Measurements from ENCODE around the gene RIT2.

RIT2 gene

DNA sequence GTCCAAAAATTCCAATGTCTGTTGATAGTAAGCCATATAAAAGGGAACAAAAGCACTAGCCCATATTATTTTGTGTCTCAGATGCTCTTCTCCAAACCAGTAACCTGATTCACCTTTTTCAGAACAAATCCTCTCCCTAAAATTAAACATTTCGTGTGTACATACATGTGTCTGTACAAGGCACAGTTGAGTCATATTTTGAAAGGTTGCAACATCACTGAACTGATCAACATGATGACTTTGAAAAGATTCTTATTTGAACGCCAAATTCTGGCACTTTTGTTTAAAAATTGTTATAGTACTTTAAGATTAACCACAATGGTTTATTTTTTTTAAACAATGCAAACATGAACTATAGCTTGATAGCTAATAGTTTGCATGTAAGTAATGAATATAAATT is 102.5 kb downstream of the RIT2 start:
- DNase-seq (ENCODE audit: low read depth), result no peak

GRCh38 chr18:43010611-43011010 is 104.9 kb downstream of the RIT2 start:
- no peak for DNase-seq (ENCODE audit: low read depth)

DNA sequence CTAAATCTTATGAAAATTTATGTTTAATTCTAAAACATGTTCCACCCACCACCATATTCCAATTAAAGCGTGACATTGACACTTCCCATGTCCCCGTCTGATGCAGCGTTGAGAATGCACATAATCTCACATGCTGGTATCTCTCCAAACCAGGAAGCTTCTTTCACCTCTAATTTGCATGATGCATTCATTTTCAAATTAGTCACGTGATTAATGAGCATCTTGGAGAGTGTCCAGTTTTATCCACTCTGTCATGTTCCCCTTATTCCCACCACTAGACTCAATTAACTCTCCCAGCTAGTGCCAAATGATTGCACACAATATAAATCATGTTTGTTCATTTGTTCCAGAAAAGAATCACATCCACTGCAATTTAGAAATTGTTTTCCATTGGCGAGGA is 105.8 kb downstream of the RIT2 start:
- DNase-seq (ENCODE audit: low read depth), result no peak

GRCh38 chr18:43007365-43007764 is 108.1 kb downstream of the RIT2 start:
- DNase-seq (ENCODE audit: low read depth), result no peak

DNA sequence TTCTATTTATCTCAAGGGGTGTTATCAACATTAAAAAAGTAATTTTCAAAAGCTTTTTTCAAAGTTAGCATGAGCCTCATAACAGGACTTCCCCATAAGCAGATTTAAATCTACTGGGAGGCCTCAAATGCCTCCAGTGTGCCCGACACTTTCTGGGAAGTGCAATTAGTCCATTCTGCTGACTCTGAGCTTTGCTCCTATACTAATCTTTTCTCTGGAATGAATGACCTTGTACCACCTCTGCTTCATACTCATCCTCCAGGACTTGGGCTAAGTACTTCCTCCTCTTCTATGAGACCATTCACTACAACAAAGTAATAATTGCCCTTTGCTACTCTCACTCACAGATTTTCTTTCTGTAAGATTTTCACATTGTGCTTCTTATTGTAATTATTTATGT is 111.1 kb downstream of the RIT2 start:
- no peak for DNase-seq (ENCODE audit: low read depth)

DNA sequence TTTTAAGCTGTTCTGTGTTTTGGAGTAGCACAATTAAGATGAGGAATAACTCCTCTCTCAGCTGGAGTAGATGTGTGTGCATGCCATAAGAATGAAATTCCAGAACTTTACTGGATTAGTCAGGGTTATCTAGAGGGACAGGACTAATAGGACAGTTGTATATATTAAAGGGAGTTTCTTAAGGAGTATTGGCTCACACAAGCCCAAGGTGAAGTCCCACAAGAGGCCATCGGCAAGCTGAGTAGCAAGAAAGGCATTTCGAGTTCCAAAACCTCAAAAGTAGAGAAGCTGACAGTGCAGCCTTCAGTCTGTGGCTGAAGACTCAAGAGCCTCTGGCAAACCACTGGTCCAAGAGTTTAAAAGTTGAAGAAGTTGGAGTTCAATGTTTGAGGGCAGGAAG is 113.7 kb downstream of the RIT2 start:
- no peak for DNase-seq (ENCODE audit: low read depth)

DNA sequence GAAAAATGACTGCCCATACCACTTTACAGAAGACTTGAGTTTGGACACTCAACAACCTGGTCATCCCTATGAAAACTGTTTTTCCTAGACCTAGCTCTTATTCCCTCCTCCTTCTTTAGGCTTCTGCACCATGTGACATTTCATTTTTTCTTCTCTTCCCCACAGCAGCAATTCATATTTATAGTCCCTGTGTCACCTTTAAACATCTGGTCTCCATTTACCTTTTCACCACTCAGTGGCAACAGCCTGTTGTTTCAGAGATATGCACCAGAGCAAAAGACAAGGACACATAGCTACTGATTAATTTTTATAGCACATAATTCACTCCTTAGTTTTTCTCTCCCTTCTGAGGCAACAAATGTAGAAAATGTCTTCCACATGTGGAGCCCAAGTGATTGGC is 118.7 kb downstream of the RIT2 start:
- no peak for DNase-seq (ENCODE audit: low read depth)

- DNase-seq (ENCODE audit: low read depth), result no peak
These were observed 135.1 kb downstream of the RIT2 start for GRCh38 chr18:42980426-42980825.

DNA sequence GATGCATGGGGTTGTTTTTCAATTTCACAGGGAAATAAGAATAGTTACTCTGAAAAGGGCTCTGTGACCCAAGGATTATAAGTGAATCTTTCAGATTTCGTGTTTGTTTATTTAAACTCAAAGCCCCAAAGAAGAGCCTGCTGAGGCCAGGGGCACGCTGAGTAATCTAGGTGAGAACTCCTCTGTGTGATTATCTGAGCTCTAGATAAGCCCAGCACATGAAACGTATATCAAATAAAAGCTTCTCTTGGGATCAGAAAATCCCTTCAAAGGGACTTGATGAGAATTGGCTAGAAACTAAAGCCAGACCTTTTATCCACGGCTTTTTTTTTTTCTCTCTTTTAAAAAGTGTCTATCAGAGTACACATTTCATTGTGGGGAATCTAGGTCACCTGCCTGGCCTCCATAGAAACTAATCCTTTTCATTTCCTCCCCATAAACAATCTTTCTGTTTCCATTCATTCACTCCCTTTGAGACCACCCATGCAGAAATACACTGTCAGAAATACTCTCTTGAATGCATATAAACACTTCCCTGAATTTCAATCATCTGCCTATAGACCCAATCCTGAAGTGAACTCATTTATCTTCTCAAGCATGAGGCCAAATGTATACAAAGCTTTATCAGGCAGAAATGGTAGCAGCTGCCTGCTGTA is 137.4 kb downstream of the RIT2 start:
- DNase-seq (ENCODE audit: low read depth), result no peak

DNA sequence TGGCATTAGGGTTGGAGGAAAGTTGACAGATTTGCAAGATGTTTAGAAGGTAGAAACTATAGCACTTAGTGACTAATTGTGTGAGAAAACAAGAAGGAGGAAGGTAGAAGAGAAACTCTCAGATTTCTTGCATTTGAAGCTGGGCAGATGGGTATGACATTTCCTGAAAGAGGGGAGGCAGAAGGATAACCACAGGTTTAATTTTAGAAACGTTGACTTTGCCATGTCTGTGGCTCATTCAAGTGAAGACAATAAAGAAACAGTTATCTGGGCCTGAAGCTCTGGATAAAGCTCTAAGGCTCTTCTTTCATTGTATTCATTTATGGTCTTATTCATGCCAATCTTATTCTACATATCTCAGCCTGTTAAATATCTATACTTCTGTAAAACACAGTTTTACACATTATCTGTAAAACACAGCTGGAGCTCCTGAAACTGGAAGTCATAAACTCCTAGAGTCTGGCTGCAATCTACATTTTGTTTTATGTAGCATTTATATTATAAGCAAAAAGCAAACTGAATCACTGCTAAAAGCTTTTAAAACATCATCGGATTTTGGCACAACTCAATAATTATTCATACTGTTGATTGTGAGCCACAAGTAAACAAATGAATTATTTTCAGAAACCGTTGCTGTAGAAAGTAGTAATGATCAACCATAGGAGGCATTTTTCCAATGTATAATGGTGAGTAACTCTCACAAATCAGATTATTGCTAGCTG is 138.5 kb downstream of the RIT2 start:
- no peak for DNase-seq (ENCODE audit: low read depth)

- no peak for DNase-seq (ENCODE audit: low read depth)
These were observed 146.1 kb downstream of the RIT2 start for GRCh38 chr18:42969366-42969765.

- no peak for DNase-seq (ENCODE audit: low read depth)
These were observed 154.2 kb downstream of the RIT2 start for GRCh38 chr18:42961298-42961697.

GRCh38 chr18:42959528-42959927 is 156.0 kb downstream of the RIT2 start:
- no peak for DNase-seq (ENCODE audit: low read depth)

DNA sequence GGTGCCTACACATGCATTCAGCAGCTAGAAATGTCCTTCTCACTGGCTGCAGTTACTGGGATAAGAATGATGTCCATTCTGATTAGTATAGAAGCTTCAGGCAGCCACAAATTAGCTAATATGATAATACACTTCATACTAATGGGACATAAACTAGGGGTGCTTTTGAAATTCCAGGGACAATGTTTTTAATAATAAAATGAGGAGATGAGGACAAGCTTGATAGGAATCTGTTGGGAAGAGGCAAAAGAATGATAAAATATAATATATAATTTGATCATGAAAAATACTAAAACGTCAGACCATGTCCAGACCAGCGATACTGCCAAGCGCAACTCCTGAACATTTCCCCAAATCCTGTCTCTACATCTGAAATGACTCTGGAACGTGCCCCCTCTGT is 157.1 kb downstream of the RIT2 start:
- DNase-seq (ENCODE audit: low read depth), result no peak

GRCh38 chr18:42956287-42956686 is 159.2 kb downstream of the RIT2 start:
- no peak for DNase-seq (ENCODE audit: low read depth)

GRCh38 chr18:42954887-42955286 is 160.6 kb downstream of the RIT2 start:
- no peak for DNase-seq (ENCODE audit: low read depth)

DNA sequence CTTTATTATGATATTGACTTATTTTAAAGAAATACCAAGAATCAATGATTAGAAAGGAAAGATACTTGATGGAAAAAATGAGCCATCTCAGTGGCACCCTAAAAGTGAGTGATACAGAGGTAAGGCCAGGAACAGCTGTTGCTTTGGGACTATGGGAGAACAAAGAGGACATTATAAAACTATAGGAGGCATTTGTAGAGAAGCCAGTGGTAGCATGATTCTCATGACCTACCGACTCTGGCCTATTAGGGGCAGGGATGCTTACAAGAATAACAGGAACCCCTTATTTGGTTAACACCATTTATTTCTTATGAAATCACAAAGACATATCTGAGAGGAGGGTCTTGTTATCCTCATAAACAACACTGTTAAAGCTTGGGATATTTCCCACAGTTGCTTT is 162.2 kb downstream of the RIT2 start:
- DNase-seq (ENCODE audit: low read depth), result no peak

- no peak for DNase-seq (ENCODE audit: low read depth)
These were observed 164.8 kb downstream of the RIT2 start for GRCh38 chr18:42950732-42951131.

GRCh38 chr18:42948831-42949230 is 166.7 kb downstream of the RIT2 start:
- no peak for DNase-seq (ENCODE audit: low read depth)

- DNase-seq (ENCODE audit: low read depth), result no peak
These were observed 173.6 kb downstream of the RIT2 start for GRCh38 chr18:42941860-42942259.

DNA sequence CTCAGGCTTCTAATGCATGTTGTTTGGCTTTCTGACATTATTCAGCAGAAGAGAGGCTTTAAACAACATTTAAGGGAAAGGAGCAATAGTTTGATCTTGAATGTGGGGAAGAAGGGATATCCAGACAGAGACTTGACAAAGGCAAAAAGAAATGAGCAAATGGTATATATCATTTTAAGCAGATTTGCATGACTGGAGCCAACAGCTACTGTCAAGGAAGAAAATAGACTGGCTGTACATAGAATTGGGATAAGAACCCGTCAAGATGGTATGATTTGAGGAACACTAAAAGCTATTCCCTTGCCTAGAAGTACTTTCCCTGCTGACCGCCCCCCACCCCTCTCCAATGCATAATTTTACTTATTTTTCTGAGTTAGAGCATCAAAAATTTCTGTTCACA is 174.5 kb downstream of the RIT2 start:
- DNase-seq (ENCODE audit: low read depth), result no peak

DNA sequence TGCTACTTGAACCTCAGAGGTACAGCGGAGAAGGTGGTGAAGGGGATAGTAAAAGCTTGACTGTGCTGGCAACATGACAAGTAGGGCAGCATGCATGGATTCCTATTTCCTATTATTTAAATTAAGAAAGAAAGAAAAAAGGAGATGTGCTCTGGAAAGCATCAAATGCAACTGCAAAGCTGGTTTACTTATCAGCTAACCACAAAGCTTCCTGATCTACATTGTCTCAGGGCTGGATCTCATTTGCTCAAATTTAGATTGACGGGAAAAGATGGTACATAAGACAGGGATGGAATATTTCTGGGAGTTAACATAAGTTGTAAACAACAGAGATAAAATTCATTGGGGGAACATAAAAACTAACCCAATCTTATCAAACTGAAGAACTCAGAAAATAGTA is 178.0 kb downstream of the RIT2 start:
- DNase-seq (ENCODE audit: low read depth), result no peak

DNA sequence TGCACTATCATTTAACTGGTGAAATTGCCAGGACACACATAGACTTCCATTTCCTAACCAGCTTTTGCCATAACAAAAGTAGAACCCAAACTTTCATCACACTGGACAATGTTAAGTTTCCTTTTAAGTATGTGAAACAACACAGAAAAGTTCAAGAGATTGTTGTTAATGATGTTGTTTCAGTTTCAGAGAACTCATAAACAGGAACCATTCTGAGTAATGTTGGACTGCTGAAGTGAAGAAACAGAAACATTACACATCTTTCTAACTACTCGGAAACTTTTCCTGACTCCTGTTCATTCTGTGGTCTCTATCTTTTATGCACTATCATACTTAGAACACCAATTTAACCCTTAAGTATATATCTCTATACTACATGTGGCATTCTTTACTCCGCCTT is 179.2 kb downstream of the RIT2 start:
- DNase-seq (ENCODE audit: low read depth), result no peak

- no peak for DNase-seq (ENCODE audit: low read depth)
These were observed 184.0 kb downstream of the RIT2 start for GRCh38 chr18:42931491-42931890.

Measured in fibroblast of the conjunctiva (primary cell).